Hematopoietic multipotent progenitor cell treated with erythropoietin and hydrocortisone succinate and interleukin-3 and kit ligand, for 17 days (in vitro differentiated cells): ENCODE measurements around the gene ICAM1.
"Not testable (repeated sequence)": the region's sequence is repeated elsewhere in the genome, so short reads cannot be mapped to it uniquely, and the experiment has no call there.

Experiments used
- DNase-seq: peaks from one replicate; pipeline ENCODE4 v3.0.0-alpha.2; 2015; ENCODE audit warnings: low spot score

Gene ICAM1

GRCh38 chr19:10241826-10242449, 29.0 kb upstream of the ICAM1 start:
- not testable (repeated sequence) for DNase-seq

DNA sequence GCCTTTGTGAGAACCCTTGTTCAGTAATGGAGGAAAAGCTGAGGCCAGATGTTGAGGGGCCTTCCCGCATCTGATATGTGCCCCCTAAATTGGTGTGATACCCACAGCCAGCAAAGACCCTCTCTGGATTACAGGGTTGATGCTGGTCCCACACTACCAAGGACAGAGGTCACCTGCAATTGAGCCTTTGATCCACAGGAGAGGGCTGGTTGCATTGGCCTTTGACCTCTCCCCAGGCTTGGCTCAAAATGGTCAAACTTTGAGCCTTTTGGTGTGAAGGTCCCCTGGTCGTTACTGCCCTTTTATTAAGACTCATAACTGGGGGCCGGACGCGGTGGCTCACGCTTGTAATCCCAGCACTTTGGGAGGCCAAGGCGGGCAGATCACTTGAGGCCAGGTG, 27.3 kb upstream of the ICAM1 start:
- DNase-seq: no peak

DNA sequence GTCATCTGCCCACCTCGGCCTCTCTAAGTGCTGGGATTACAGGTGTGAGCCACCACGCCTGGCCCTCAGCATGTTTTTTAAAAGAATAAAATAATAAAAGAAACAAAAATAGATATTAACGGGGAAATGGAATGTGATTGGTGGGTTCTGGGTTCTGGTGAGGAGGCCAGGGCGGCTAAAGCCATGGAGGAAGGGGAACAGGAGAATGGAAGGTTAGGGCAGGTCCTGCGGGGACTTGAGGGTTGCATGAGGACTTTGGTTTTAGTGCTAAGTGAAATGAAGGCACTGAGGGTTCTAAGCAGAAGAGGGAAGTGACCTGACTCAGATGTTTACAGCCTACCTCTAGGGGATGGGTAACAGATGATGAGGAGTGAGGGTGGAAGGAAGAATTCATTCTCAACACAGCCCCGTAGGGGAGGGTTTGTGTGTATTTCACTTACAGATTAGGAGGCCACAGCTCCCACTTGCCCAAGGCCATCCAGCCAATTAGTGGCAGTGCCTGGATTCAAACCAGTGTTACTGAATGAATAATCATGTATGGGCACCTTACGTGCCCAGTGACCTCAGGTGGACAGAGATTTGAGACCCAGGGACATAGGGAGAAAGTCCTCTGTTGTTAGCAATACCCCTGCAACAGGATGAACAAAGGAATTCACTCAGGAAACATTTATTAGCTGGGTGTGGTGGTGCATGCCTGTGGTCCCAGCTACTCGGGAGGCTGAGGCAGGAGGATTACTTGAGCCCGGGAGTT, 25.6 kb upstream of the ICAM1 start:
- DNase-seq: no peak

DNA sequence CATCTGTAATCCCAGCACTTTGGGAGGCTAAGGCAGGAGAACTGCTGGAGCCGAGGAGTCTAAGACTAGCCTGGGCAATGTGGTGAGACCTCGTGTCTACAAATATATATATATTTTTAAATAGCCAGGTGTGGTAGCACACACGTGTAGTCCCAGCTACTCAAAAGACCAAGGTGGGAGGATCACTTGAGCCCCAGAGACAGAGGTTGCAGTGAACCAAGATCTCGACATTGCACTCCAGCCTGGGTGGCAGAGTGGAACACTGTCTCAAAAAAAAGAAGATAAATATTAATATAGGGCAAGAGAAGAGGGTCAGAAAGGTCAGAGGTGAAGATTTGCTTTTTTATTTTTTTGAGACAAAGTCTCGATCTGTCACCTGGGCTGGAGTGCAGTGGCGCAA, 24.4 kb upstream of the ICAM1 start:
- no peak for DNase-seq

DNA sequence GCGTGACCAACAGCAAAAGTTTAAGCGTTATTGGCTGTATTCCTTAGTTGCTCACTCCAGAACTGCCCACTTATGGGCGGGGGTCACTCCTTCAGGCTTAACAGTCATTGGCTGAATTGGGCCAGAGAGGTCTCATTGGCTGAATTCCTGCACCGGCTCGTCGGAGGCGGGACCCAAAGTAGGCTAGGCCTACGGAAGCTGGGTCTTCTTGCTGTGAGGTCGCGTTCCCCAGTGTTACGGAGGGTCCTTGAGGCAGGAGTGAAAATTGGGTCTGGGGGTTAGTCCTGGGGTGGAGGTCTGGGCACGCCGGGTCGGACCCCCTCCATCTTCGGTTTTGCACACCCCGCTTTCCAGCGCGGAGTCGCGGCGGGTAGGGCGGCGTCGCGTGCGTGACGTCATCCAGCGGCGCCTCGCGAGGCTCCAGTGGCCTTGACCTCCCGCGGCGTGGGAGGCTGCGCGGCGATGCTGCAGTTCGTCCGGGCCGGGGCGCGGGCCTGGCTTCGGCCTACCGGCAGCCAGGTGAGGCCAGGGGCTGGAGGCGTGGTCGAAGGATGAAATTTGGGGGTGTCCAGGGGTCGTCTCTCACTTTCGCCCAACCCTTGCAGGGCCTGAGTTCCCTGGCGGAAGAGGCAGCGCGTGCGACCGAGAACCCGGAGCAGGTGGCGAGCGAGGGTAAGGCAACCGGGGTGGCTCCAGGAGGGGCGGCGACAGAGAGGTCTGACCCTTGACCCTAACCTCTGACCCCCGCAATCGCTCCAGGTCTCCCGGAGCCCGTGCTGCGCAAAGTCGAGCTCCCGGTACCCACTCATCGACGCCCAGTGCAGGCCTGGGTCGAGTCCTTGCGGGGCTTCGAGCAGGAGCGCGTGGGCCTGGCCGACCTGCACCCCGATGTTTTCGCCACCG, 18.9 kb upstream of the ICAM1 start, which contains the start of gene MRPL4:
TSS of gene MRPL4 (plus strand) at position 423 of the 903 bp plus-strand sequence. CDS start at position 463, 40 bp downstream.
- peak; percentile 98 for DNase-seq

DNA sequence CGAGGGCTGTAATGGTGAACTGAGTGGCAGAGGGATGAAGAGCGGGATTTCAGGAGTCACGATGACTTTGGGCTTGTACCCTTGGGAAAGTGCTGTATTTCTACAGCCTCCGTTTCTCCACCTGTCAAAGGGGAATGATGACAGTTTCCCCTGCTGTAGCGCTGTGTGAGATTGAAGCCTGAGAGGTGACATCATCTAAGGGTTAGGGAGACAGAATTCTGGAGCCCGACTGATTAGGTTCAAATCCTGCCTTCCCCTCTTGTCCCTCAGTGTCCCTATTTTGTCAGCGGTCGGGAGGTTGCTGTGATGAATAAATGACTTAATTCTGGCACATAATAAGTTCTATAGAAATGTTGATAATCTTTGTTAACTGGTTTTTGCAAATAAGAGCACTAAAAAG, 18.2 kb upstream of the ICAM1 start:
- no peak for DNase-seq

- no peak for DNase-seq
Measured at GRCh38 chr19:10254244-10254643, 16.7 kb upstream of the ICAM1 start.

GRCh38 chr19:10255358-10255757, 15.6 kb upstream of the ICAM1 start:
- no peak for DNase-seq

- DNase-seq: no peak
Measured at GRCh38 chr19:10256551-10256950, 14.4 kb upstream of the ICAM1 start.

- DNase-seq: no peak
Measured at GRCh38 chr19:10256970-10257615, 13.8 kb upstream of the ICAM1 start.

DNA sequence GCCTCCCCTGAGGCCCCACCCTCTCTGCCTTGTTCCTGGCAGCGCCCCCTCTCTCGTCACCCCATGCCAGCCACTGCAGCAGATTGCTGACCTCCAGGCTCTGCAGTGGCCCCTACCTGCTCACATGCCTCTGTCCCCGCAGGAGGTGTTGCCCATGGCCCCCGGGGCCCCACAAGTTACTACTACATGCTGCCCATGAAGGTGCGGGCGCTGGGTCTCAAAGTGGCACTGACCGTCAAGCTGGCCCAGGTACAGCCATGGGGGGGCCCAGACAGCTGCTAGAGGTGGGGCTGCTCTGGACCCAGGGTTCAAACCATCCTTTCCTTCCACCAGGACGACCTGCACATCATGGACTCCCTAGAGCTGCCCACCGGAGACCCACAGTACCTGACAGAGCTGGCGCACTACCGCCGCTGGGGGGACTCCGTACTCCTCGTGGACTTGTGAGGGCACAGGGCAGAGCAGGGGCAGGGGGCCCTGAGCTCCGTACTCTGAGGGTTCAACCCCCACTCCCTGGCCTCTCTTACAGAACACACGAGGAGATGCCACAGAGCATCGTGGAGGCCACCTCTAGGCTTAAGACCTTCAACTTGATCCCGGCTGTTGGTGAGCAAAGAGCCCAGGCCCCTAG, 12.7 kb upstream of the ICAM1 start:
- DNase-seq: no peak

DNA sequence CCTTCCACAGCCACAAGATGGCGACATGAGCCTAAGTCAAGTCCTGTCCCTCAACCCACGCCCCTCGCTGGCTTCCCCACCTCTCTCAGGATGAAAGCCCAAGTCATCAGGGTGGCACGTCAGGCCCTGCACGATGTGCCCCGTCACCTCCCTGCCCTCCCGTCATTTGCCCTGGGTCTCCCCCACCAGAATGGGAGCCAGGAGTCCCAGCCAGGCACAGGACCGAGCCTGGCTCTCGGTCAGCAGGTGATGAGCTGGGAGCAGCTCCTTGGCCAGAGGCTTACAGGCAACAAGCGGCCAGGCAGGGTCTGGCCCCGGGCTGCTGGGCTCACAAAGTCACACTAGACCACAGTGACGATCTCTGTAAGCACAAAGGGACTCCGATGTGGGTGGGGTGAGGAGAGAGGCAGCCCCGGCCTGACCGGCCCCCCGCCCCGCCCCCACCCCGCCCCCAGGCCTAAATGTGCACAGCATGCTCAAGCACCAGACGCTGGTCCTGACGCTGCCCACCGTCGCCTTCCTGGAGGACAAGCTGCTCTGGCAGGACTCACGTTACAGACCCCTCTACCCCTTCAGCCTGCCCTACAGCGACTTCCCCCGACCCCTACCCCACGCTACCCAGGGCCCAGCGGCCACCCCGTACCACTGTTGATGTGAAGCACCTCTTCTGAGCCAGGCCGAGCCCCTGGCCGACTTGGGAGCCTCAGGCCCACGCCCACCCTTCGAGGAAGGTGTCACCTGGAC, 11.6 kb upstream of the ICAM1 start:
- DNase-seq: peak; percentile 88

DNA sequence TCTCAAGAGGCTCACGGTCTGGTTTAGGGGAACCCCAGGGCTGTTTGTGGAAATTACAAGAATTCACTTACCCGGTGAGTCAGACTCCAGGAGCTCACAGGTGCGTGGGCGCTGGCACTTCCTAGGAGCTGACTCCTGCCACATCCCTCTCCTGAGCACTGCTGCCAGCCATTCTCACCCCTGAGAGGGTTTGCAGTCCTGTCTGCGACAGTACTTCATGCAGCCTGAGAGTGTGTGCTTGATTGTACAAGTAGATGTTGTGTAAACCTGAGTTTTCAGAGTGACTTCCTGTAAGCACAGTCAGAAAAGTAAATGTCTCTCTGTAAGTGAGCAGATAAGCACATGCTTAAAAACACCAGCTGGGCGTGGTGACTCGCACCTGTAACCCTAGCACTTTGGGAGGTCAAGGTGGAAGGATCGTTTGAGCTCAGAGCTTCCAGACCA, 10.8 kb upstream of the ICAM1 start:
- DNase-seq: no peak

DNA sequence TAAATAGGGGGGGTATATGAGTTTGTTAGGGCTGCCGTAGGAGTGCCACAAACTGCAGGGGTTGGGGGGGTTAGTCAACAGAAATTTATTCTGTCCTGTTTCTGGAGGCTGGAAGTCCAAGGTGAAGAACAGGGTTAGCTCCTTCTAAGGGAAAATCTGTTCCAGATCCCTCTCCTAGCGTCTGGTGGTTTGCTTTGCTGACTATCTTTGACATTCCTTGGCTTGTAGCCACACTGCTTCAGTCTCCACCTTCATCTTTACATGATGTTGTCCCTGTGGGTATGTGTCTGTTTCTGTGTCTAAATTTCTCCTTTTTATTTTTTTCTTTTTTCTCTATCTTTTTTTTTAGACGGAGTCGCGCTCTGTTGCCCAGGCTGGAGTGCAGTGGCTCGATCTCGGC, 8.1 kb upstream of the ICAM1 start:
- DNase-seq: no peak

DNA sequence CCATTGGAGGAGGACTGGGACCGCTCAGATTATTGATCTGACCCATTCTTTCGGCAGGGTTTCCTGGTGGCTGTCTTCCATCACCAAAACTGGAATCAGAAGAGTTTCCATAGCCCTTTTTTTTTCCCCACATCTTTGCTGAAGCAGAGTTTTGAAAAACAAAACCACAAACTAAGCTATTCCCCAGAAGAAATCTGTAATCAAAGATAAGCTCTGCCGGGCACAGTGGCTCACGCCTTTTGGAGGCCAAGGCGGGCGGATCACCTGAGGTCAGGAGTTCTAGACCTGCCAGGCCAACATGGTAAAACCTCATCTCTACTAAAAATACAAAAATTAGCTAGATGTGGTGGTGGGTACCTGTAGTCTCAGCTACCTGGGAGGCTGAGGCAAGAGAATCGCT, 4.2 kb upstream of the ICAM1 start:
- DNase-seq: no peak

DNA sequence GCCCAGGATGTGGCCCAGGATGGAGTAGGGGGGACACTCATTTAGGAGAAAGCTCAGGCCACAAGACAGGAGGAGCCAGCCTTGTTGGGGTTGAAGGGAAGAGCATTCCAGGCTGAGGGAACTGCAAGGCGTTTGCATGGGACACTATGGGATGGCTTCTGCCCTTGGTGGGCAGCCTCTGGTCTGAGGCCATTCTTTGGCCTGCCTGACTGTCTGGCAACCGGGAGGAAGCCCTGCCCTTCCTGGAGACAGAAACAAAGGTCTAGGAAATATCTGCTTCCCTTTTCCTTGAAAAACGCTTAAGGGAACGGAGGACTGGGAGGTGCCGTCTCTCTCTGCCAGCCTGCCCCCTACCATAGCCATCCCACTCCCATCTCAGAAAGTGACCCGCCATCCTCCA, 2.8 kb upstream of the ICAM1 start:
- DNase-seq: no peak

DNA sequence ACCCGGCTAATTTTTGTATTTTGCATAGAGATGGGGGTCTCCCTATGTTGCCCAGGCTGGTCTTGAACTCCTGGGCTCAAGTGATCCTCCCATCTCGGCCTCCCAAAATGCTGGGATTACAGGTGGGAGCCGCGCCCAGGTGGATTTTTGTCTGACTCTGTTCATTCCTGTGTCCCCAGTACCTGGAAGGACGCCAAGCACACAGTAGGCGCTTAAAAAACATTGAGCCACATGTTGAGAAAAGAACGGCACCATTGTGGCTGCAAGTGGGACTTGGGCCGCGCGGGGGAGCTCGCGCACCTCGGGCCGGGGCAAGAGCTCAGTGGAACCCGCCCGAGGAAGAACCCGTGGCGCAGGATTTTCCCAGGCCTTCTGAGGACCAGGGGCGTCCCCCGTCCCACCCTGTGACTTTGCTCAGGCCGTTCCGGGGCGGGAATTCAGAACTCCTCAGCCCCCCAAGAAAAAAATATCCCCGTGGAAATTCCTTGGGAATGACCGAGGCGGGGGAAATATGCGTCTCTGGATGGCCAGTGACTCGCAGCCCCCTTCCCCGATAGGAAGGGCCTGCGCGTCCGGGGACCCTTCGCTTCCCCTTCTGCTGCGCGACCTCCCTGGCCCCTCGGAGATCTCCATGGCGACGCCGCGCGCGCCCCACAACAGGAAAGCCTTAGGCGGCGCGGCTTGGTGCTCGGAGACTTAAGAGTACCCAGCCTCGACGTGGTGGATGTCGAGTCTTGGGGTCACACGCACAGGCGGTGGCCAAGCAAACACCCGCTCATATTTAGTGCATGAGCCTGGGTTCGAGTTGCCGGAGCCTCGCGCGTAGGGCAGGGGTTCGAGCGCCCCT, 1.4 kb upstream of the ICAM1 start:
- DNase-seq: peak; percentile 87

DNA sequence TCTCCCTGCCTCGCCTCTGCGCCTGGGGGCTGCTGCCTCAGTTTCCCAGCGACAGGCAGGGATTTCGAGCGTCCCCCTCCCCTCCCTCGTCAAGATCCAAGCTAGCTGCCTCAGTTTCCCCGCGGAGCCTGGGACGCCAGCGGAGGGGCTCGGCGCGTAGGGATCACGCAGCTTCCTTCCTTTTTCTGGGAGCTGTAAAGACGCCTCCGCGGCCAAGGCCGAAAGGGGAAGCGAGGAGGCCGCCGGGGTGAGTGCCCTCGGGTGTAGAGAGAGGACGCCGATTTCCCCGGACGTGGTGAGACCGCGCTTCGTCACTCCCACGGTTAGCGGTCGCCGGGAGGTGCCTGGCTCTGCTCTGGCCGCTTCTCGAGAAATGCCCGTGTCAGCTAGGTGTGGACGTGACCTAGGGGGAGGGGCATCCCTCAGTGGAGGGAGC, 722 bp upstream of the ICAM1 start:
- no peak for DNase-seq

DNA sequence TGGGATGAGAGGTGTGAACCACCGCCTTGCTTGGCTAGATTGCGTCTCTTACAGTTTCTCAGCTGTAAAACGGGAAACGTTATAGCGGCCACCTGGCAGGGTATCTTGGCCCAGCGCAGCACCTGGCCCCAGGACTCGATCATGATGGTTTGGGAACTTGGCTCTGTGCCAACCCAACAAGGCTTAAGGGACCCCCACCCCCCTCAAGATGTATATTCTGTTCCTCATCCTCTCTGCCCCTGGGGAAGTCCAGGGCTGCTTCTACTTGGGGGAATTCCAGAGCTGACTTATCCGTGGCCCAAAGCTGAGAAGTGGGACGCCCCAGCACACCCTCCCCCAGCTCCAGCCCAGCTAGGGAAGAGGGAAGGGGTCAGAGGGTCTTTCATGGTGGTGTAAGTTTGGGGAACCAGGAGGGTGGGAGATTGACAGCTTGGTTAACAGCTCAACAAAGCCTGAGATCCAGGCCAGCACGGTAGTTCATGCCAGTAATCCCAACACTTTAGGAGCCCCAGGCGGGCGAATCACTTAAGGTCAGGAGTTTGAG, 695 bp downstream of the ICAM1 start:
- no peak for DNase-seq

- DNase-seq: no peak
Measured at GRCh38 chr19:10274589-10274988, 3.7 kb downstream of the ICAM1 start.
